ENCODE results near the gene MARVELD2.
A peak's percentile ranks its signal among the peaks of the same experiment; 100 is the strongest.
"Not testable (repeated sequence)": the region's sequence is repeated elsewhere in the genome, so short reads cannot be mapped to it uniquely, and the experiment has no call there.

The MARVELD2 gene

GRCh38 chr5:69454460-69455249, 39.7 kb downstream of the MARVELD2 start:
- no peak overlapping the region for H3K4me3 ChIP-seq (replicated peaks; ENCODE audit: low read depth, low read length)
- DNase-seq (ENCODE audit: extremely low read depth, insufficient read length): no peak
- no peaks in the 10 kb centered on the region for H3K27me3 ChIP-seq (replicated peaks; ENCODE audit: control insufficient read depth, insufficient read depth, low read length)
- H3K36me3 ChIP-seq (ENCODE audit: control insufficient read depth, insufficient read depth, low read length): no peaks in the 10 kb centered on the region
- TF ChIP-seq CTCF (IDR thresholded peaks at IDR 0.05; ENCODE audit: insufficient read depth, low read length, poor library complexity, severe bottlenecking): no peak

GRCh38 chr5:69455428-69455988, 40.6 kb downstream of the MARVELD2 start:
- H3K4me3 ChIP-seq (replicated peaks; ENCODE audit: low read depth, low read length); H3K27me3 ChIP-seq (replicated peaks; ENCODE audit: control insufficient read depth, insufficient read depth, low read length); DNase-seq (ENCODE audit: extremely low read depth, insufficient read length); H3K36me3 ChIP-seq (ENCODE audit: control insufficient read depth, insufficient read depth, low read length): not testable (repeated sequence)

- Histone ChIP-seq H3K36me3 (ENCODE audit: control insufficient read depth, insufficient read depth, low read length) (no peaks in the 10 kb centered on the region), H3K27me3 (replicated peaks; ENCODE audit: control insufficient read depth, insufficient read depth, low read length) (no peaks in the 10 kb centered on the region), H3K4me3 (replicated peaks; ENCODE audit: low read depth, low read length) (no peak overlapping the region)
- no peak for TF ChIP-seq CTCF (IDR thresholded peaks at IDR 0.05; ENCODE audit: insufficient read depth, low read length, poor library complexity, severe bottlenecking)
- DNase-seq (ENCODE audit: extremely low read depth, insufficient read length): no peak
These were observed 47.3 kb downstream of the MARVELD2 start for GRCh38 chr5:69462170-69462569.

GRCh38 chr5:69466375-69466774, 51.5 kb downstream of the MARVELD2 start:
- not testable (repeated sequence) for H3K36me3 ChIP-seq (ENCODE audit: control insufficient read depth, insufficient read depth, low read length); DNase-seq (ENCODE audit: extremely low read depth, insufficient read length); H3K4me3 ChIP-seq (replicated peaks; ENCODE audit: low read depth, low read length); H3K27me3 ChIP-seq (replicated peaks; ENCODE audit: control insufficient read depth, insufficient read depth, low read length)

- Histone ChIP-seq H3K4me3 (replicated peaks; ENCODE audit: low read depth, low read length) (0 out of 2 replicates have a peak overlapping the region, but pooled peaks have one; percentile 11), H3K36me3 (ENCODE audit: control insufficient read depth, insufficient read depth, low read length) (no peaks in the 10 kb centered on the region)
These were observed 52.7 kb downstream of the MARVELD2 start for GRCh38 chr5:69467442-69468225.

GRCh38 chr5:69468631-69469030, 53.7 kb downstream of the MARVELD2 start:
- TF ChIP-seq CTCF (IDR thresholded peaks at IDR 0.05; ENCODE audit: insufficient read depth, low read length, poor library complexity, severe bottlenecking): no peak
- Histone ChIP-seq H3K4me3 (replicated peaks; ENCODE audit: low read depth, low read length) (no peak overlapping the region), H3K36me3 (ENCODE audit: control insufficient read depth, insufficient read depth, low read length) (no peaks in the 10 kb centered on the region), H3K27me3 (replicated peaks; ENCODE audit: control insufficient read depth, insufficient read depth, low read length) (no peaks in the 10 kb centered on the region)
- peak; percentile 59 for DNase-seq (ENCODE audit: extremely low read depth, insufficient read length)

More at GRCh38 chr5:69467442-69468225, 52.7 kb downstream of the MARVELD2 start:
- no peak for TF ChIP-seq CTCF (IDR thresholded peaks at IDR 0.05; ENCODE audit: insufficient read depth, low read length, poor library complexity, severe bottlenecking)
- DNase-seq (ENCODE audit: extremely low read depth, insufficient read length): peak; percentile 83
- no peaks in the 10 kb centered on the region for H3K27me3 ChIP-seq (replicated peaks; ENCODE audit: control insufficient read depth, insufficient read depth, low read length)

GRCh38 chr5:69471516-69471915, 56.6 kb downstream of the MARVELD2 start:
- H3K27me3 ChIP-seq (replicated peaks; ENCODE audit: control insufficient read depth, insufficient read depth, low read length); H3K4me3 ChIP-seq (replicated peaks; ENCODE audit: low read depth, low read length); DNase-seq (ENCODE audit: extremely low read depth, insufficient read length); H3K36me3 ChIP-seq (ENCODE audit: control insufficient read depth, insufficient read depth, low read length): not testable (repeated sequence)

GRCh38 chr5:69472535-69473143, 57.7 kb downstream of the MARVELD2 start:
- not testable (repeated sequence) for H3K4me3 ChIP-seq (replicated peaks; ENCODE audit: low read depth, low read length); DNase-seq (ENCODE audit: extremely low read depth, insufficient read length); H3K36me3 ChIP-seq (ENCODE audit: control insufficient read depth, insufficient read depth, low read length); H3K27me3 ChIP-seq (replicated peaks; ENCODE audit: control insufficient read depth, insufficient read depth, low read length)
